WTC11 (cell line): Measurements from ENCODE around the gene RAD23B. TPM values are rescaled to one million over a fixed set of nuclear protein-coding genes. Genes with fewer than 3 reads are reported as not detected.

ENCODE experiments used
- ATAC-seq: fragments of 200-7000 bp; cut with Tn5 transposase; 2 replicates; pipeline ENCODE4 v1.10.0; 2021; ENCODE audit warnings: mild to moderate bottlenecking, moderate library complexity
- CTCF ChIA-PET: fragments of 300-600 bp; sonication (Branson Sonifier 250); formaldehyde crosslinking; loops from one replicate; lab custom pipeline; 2021; ENCODE audit warnings: antibody characterized with exemption; lab: Charles Lee
- POLR2A ChIA-PET: fragments of 350-600 bp; sonication (Branson Sonifier 250); formaldehyde crosslinking; loops from one replicate; lab custom pipeline; 2021; ENCODE audit warnings: antibody characterized with exemption; lab: Charles Lee
- DNase-seq: peaks from one replicate; pipeline ENCODE4 v3.0.0; 2021; ENCODE audit warnings: low spot score
- H3K27ac Mint-ChIP-seq: 2 replicates; pipeline ENCODE4 v1.8.0; 2021; ENCODE audit warnings: mixed read lengths
- H3K27me3 Mint-ChIP-seq: 2 replicates; pipeline ENCODE4 v1.8.0; 2021; ENCODE audit warnings: low read depth, mild to moderate bottlenecking, moderate library complexity, mixed read lengths
- H3K36me3 Mint-ChIP-seq: 2 replicates; pipeline ENCODE4 v1.8.0; 2021; ENCODE audit warnings: mixed read lengths
- H3K4me1 Mint-ChIP-seq: 2 replicates; pipeline ENCODE4 v1.8.0; 2022; ENCODE audit warnings: mixed read lengths
- H3K4me3 Mint-ChIP-seq: 2 replicates; pipeline ENCODE4 v1.8.0; 2021; ENCODE audit warnings: mild to moderate bottlenecking, moderate library complexity, mixed read lengths
- H3K9me3 Mint-ChIP-seq: 2 replicates; pipeline ENCODE4 v1.8.0; 2021; ENCODE audit warnings: mixed read lengths
- ARID4B ChIP-seq: sonication (generic); formaldehyde crosslinking; IDR thresholded peaks from 2 replicates; pipeline ENCODE4 v1.8.0; 2023; ENCODE audit warnings: missing genetic modification reagents, mild to moderate bottlenecking, borderline replicate concordance
- ATF3 ChIP-seq: sonication (generic); formaldehyde crosslinking; conservative IDR thresholded peaks from 2 replicates; pipeline ENCODE4 v1.8.1; 2022; ENCODE audit warnings: mild to moderate bottlenecking, missing genetic modification reagents
- FOXJ3 ChIP-seq: sonication (generic); formaldehyde crosslinking; IDR thresholded peaks from 2 replicates; pipeline ENCODE4 v1.9.0; 2021; ENCODE audit warnings: missing genetic modification reagents, mild to moderate bottlenecking, borderline replicate concordance
- GABPB1 ChIP-seq: sonication (generic); formaldehyde crosslinking; IDR thresholded peaks from 2 replicates; pipeline ENCODE4 v1.8.1; 2023; ENCODE audit warnings: mild to moderate bottlenecking, missing genetic modification reagents
- HMGXB4 ChIP-seq: sonication (generic); formaldehyde crosslinking; IDR thresholded peaks from 2 replicates; pipeline ENCODE4 v1.8.1; 2023; ENCODE audit warnings: mild to moderate bottlenecking, moderate library complexity, missing genetic modification reagents
- MXD4 ChIP-seq: fragments of 250-450 bp; sonication (Bioruptor Pico); IDR thresholded peaks from 2 replicates; pipeline ENCODE4 v1.8.0; 2021; ENCODE audit warnings: mild to moderate bottlenecking, moderate library complexity, borderline replicate concordance
- NFATC4 ChIP-seq: fragments of 250-450 bp; sonication (Bioruptor Pico); IDR thresholded peaks from 2 replicates; pipeline ENCODE4 v1.9.0; 2021; ENCODE audit warnings: mild to moderate bottlenecking
- NR3C1 ChIP-seq: sonication (generic); formaldehyde crosslinking; conservative IDR thresholded peaks from 2 replicates; pipeline ENCODE4 v1.8.1; 2023; ENCODE audit warnings: low read depth, mild to moderate bottlenecking, missing genetic modification reagents
- OVOL2 ChIP-seq: fragments of 250-450 bp; sonication (Bioruptor Pico); IDR thresholded peaks from 2 replicates; pipeline ENCODE4 v1.9.0; 2021; ENCODE audit warnings: mild to moderate bottlenecking, borderline replicate concordance
- SOX15 ChIP-seq: fragments of 250-450 bp; sonication (Bioruptor Pico); IDR thresholded peaks from 2 replicates; pipeline ENCODE4 v1.9.0; 2021; ENCODE audit warnings: mild to moderate bottlenecking
- SP1 ChIP-seq: sonication (generic); formaldehyde crosslinking; conservative IDR thresholded peaks from 2 replicates; pipeline ENCODE4 v1.8.1; 2022; ENCODE audit warnings: missing genetic modification reagents
- TEAD4 ChIP-seq: sonication (generic); formaldehyde crosslinking; IDR thresholded peaks from 2 replicates; pipeline ENCODE4 v1.8.0; 2022; ENCODE audit warnings: mild to moderate bottlenecking, missing genetic modification reagents
- ZNF232 ChIP-seq: sonication (generic); formaldehyde crosslinking; IDR thresholded peaks from 2 replicates; pipeline ENCODE4 v1.8.0; 2022; ENCODE audit warnings: mild to moderate bottlenecking, missing genetic modification reagents
- ZNF425 ChIP-seq: fragments of 250-450 bp; sonication (Bioruptor Pico); conservative IDR thresholded peaks from 2 replicates; pipeline ENCODE4 v1.9.0; 2021; ENCODE audit warnings: mild to moderate bottlenecking
- ZSCAN18 ChIP-seq: fragments of 250-450 bp; sonication (Bioruptor Pico); IDR thresholded peaks from 2 replicates; pipeline ENCODE4 v2.1.2; 2022; ENCODE audit warnings: mild to moderate bottlenecking, moderate library complexity
- total RNA-seq: library from RNA; stranded (reverse); gene quantifications from 3 replicates; pipeline ENCODE4 v1.2.3, GENCODE V29; 2021
- TF ChIP-seq, protein P1 (sequence below): sonication (generic); formaldehyde crosslinking; IDR thresholded peaks from 2 replicates; pipeline ENCODE4 v1.8.1; 2023; ENCODE audit warnings: mild to moderate bottlenecking, missing genetic modification reagents
- TF ChIP-seq, protein P2 (sequence below): fragments of 200-600 bp; IDR thresholded peaks from 2 replicates; pipeline ENCODE4 v1.8.0; 2022; ENCODE audit warnings: antibody characterized with exemption

The RAD23B gene
- total RNA-seq, 1 experiment from 2014 or later = 150 TPM

- H3K27ac Mint-ChIP-seq = no peak overlapping the region
- no peak overlapping the region for H3K4me3 Mint-ChIP-seq
- H3K27me3 Mint-ChIP-seq = no peaks in the 10 kb centered on the region; the same call in 1 of the 2 replicates
- ChIA-PET POLR2A (no interaction called here), CTCF (no interaction called here)
- no peaks in the 10 kb centered on the region for H3K36me3 Mint-ChIP-seq
- DNase-seq (no peak), ATAC-seq (no peak)
- no peaks in the 10 kb centered on the region; the same call in 1 of the 2 replicates for H3K9me3 Mint-ChIP-seq
- TF ChIP-seq ATF3 (no peak), ZSCAN18 (CRISPR knock-in tag) (no peak), TEAD4 (CRISPR knock-in tag) (no peak), SOX15 (no peak)
- TF ChIP-seq, protein P1, sequence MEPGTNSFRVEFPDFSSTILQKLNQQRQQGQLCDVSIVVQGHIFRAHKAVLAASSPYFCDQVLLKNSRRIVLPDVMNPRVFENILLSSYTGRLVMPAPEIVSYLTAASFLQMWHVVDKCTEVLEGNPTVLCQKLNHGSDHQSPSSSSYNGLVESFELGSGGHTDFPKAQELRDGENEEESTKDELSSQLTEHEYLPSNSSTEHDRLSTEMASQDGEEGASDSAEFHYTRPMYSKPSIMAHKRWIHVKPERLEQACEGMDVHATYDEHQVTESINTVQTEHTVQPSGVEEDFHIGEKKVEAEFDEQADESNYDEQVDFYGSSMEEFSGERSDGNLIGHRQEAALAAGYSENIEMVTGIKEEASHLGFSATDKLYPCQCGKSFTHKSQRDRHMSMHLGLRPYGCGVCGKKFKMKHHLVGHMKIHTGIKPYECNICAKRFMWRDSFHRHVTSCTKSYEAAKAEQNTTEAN (CRISPR knock-in tag) = no peak
- peaks cover 10% of the 10 kb centered on the region; the same call in 1 of the 2 replicates for H3K4me1 Mint-ChIP-seq
Measured at GRCh38 chr9:107275530-107275929, 7.5 kb upstream of the RAD23B start.

DNA sequence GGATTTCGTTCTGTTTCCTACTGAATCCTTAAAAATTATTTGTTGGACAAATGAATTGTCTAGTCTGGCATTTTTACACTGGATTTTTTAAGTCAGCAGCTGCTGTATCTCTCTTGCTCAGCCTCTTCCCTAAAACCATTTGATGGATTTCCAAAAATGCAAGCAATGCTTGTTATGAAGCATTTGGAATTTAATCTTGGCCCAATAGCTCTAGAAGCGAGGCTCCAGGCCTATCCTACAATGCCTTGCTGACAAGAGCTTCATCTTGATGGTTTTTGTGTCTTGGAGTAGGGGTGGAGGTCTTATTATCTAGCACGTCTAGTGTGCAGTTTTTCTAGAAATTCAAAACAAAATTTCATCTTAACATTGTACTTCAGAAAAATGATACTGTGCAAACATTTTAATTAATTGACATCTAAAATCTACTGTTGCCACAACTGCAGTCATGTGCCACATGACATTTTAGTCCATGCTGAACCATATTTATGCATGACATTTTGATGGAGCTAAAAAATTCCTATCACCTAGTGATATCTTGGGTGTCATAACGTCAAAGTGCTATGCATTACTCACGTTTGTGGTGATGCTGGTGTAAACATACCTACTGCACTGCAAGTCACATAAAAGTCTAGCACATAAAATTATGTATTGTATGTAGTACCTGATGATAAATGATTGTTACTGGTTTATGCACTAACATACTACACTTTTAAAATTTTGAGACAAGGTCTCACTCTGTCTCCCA lies 5.9 kb upstream of the RAD23B start:
- H3K4me1 Mint-ChIP-seq = peaks cover 26% of the 10 kb centered on the region
- POLR2A ChIA-PET = interaction anchor here (1.5 kb wide), 1 partner anchor 16 kb away, joined by 4 read pairs; no protein-coding TSS in a partner anchor
- no peak overlapping the region for H3K4me3 Mint-ChIP-seq
- no peak overlapping the region for H3K27ac Mint-ChIP-seq
- no peaks in the 10 kb centered on the region; the same call in 1 of the 2 replicates for H3K9me3 Mint-ChIP-seq
- ATAC-seq = no peak
- DNase-seq = no peak
- TF ChIP-seq GABPB1 (no peak), NR3C1 (CRISPR knock-in tag) (no peak), OVOL2 (CRISPR knock-in tag) (no peak), HMGXB4 (no peak), ARID4B (CRISPR knock-in tag) (no peak), FOXJ3 (CRISPR knock-in tag) (no peak), ZNF232 (CRISPR knock-in tag) (no peak), ZNF425 (CRISPR knock-in tag) (no peak), MXD4 (CRISPR knock-in tag) (no peak), SP1 (no peak), NFATC4 (CRISPR knock-in tag) (no peak)
- TF ChIP-seq, protein P2, sequence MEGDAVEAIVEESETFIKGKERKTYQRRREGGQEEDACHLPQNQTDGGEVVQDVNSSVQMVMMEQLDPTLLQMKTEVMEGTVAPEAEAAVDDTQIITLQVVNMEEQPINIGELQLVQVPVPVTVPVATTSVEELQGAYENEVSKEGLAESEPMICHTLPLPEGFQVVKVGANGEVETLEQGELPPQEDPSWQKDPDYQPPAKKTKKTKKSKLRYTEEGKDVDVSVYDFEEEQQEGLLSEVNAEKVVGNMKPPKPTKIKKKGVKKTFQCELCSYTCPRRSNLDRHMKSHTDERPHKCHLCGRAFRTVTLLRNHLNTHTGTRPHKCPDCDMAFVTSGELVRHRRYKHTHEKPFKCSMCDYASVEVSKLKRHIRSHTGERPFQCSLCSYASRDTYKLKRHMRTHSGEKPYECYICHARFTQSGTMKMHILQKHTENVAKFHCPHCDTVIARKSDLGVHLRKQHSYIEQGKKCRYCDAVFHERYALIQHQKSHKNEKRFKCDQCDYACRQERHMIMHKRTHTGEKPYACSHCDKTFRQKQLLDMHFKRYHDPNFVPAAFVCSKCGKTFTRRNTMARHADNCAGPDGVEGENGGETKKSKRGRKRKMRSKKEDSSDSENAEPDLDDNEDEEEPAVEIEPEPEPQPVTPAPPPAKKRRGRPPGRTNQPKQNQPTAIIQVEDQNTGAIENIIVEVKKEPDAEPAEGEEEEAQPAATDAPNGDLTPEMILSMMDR = no peak
- CTCF ChIA-PET = no interaction called here
- H3K36me3 Mint-ChIP-seq = no peaks in the 10 kb centered on the region
- H3K27me3 Mint-ChIP-seq = no peaks in the 10 kb centered on the region; the same call in 1 of the 2 replicates
